A549 (cell line): ENCODE measurements around the gene CACNA1H.

ENCODE experiments used
- BCL3 ChIP-seq: fragments of >200 bp; sonication (Bioruptor Twin); formaldehyde crosslinking; IDR thresholded peaks from 3 replicates; pipeline ENCODE4 v1.6.1; 2016
- CTCF ChIP-seq: fragments of >200 bp; sonication (Bioruptor Twin); formaldehyde crosslinking; IDR thresholded peaks from 3 replicates; pipeline ENCODE4 v1.5.1; 2016
- EP300 ChIP-seq, 2 experiments: fragments of >200 bp; sonication (Bioruptor Twin); formaldehyde crosslinking; IDR thresholded peaks; 2 replicates in 1 of 2; 3 replicates in 1 of 2; pipeline ENCODE4 v1.6.1; 2016 to 2017
- FOSL2 ChIP-seq, 2 experiments: fragments of 450-650 bp in 1 of 2; fragments of >200 bp in 1 of 2; sonication (Bioruptor Twin) in 1 of 2; formaldehyde crosslinking; IDR thresholded peaks; 2 replicates each; pipeline versions ENCODE4 v1.5.0 to v1.6.1; 2016 to 2020; ENCODE audit warnings: mild to moderate bottlenecking in 1 of 2, moderate library complexity in 1 of 2

- TF ChIP-seq EP300 (IDR thresholded peaks at IDR 0.05) (no peak), CTCF (no peak), FOSL2 (IDR thresholded peaks at IDR 0.05) (no peak), FOSL2 (CRISPR knock-in tag; IDR thresholded peaks at IDR 0.05) (no peak), BCL3 (no peak)
Measured at GRCh38 chr16:1224558-1224957, 71.7 kb downstream of the CACNA1H start.
